Endothelial cell of umbilical vein (primary cell): ENCODE measurements around the gene COQ4. TPM values are rescaled to one million over a fixed set of nuclear protein-coding genes. Genes with fewer than 3 reads are reported as not detected.

Source experiments
- BruUV-seq: library from RNA; stranded (reverse); fragments of 400-500 nt; replicated peaks from 2 replicates; lab custom pipeline; 2021; lab: Mats Ljungman, UMichigan
- CTCF ChIA-PET: fragments of 300-600, 350-600 bp; sonication (Branson Sonifier 250); formaldehyde crosslinking; loops from one replicate; lab custom pipeline; 2021; ENCODE audit warnings: antibody characterized with exemption, inconsistent platforms; lab: Charles Lee
- POLR2A ChIA-PET: fragments of 300-600, 350-600 bp; sonication (Branson Sonifier 250); formaldehyde crosslinking; loops from one replicate; lab custom pipeline; 2021; ENCODE audit warnings: antibody characterized with exemption, inconsistent platforms; lab: Charles Lee
- DNase-seq: peaks from one replicate; pipeline ENCODE4 v3.0.0-alpha.2; 2011; ENCODE audit warnings: low read depth, low spot score
- FAIRE-seq: peaks from 2 replicates; lab custom pipeline; 2011; peaks lifted over from hg19 to GRCh38; lab: Jason Lieb, UNC
- H2AFZ ChIP-seq: 2 replicates; pipeline ENCODE4 v1.6.0; 2012; ENCODE audit warnings: low read depth, low read length, control low read depth, inconsistent platforms
- H3K27ac ChIP-seq: 2 replicates; pipeline ENCODE4 v1.5.1; 2011; ENCODE audit warnings: low read depth, mild to moderate bottlenecking, control low read depth, low read length, moderate library complexity; ENCODE audit not compliant: insufficient read depth
- H3K27me3 ChIP-seq, 2 experiments: 2 replicates each; pipeline versions ENCODE4 v1.6.0 to v1.6.1; 2011; ENCODE audit warnings: low read length in 2 of 2, mixed read lengths in 1 of 2; ENCODE audit not compliant: control insufficient read depth in 2 of 2, insufficient read depth in 2 of 2
- H3K36me3 ChIP-seq, 2 experiments: 2 replicates in 1 of 2; 3 replicates in 1 of 2; pipeline ENCODE4 v1.5.1; 2011; ENCODE audit warnings: low read length in 2 of 2, mild to moderate bottlenecking in 1 of 2, moderate library complexity in 1 of 2; ENCODE audit not compliant: control insufficient read depth in 2 of 2, insufficient read depth in 2 of 2; ENCODE audit errors: extremely low read depth in 1 of 2
- H3K4me1 ChIP-seq: 3 replicates; pipeline ENCODE4 v1.5.1; 2011; ENCODE audit warnings: mild to moderate bottlenecking, low read length; ENCODE audit not compliant: control insufficient read depth, insufficient read depth; ENCODE audit errors: extremely low read depth
- H3K4me2 ChIP-seq: 2 replicates; pipeline ENCODE4 v1.6.1; 2011; ENCODE audit warnings: low read length, control low read depth, mixed read lengths; ENCODE audit not compliant: insufficient read depth
- H3K4me3 ChIP-seq, 3 experiments: fragments of 200-600 bp in 1 of 3; sonication (generic), shearing (Covaris generic) in 1 of 3; replicated peaks in 1 of 3; 2 replicates each; pipeline ENCODE4 v1.5.1; 2011 to 2016; ENCODE audit warnings: control low read depth in 3 of 3, low read length in 3 of 3, mild to moderate bottlenecking in 2 of 3, inconsistent platforms in 1 of 3, low read depth in 1 of 3, moderate library complexity in 1 of 3; ENCODE audit not compliant: insufficient read depth in 1 of 3
- H3K79me2 ChIP-seq: 2 replicates; pipeline ENCODE4 v1.6.0; 2012; ENCODE audit warnings: low read length, inconsistent platforms; ENCODE audit not compliant: control insufficient read depth, insufficient read depth
- H3K9ac ChIP-seq: replicated peaks from 2 replicates; pipeline ENCODE3; 2011; ENCODE audit warnings: low read length, control low read depth; ENCODE audit not compliant: insufficient read depth; ENCODE audit errors: extremely low read depth
- H3K9me1 ChIP-seq: replicated peaks from 3 replicates; pipeline ENCODE4 v1.6.0; 2011; ENCODE audit warnings: mild to moderate bottlenecking, low read length; ENCODE audit not compliant: control insufficient read depth, insufficient read depth; ENCODE audit errors: extremely low read depth
- H3K9me3 ChIP-seq: replicated peaks from 2 replicates; pipeline ENCODE4 v1.5.1; 2012; ENCODE audit warnings: low read length, inconsistent platforms; ENCODE audit not compliant: control insufficient read depth, insufficient read depth
- H4K20me1 ChIP-seq: replicated peaks from 2 replicates; pipeline ENCODE3; 2011; ENCODE audit warnings: mild to moderate bottlenecking, low read length; ENCODE audit not compliant: control insufficient read depth, insufficient read depth; ENCODE audit errors: extremely low read depth
- CTCF ChIP-seq, 2 donors: IDR thresholded peaks; 1 replicate in 1 of 2; 2 replicates in 1 of 2; pipeline ENCODE4 v1.5.1; 2011; ENCODE audit warnings: low read length in 2 of 2, mild to moderate bottlenecking in 2 of 2, moderate library complexity in 2 of 2, control low read depth in 1 of 2, inconsistent platforms in 1 of 2, low read depth in 1 of 2; ENCODE audit not compliant: insufficient read depth in 1 of 2; ENCODE audit errors: extremely low read depth in 1 of 2
- EZH2 ChIP-seq: IDR thresholded peaks from 2 replicates; pipeline ENCODE4 v1.6.1; 2012; ENCODE audit warnings: borderline replicate concordance, low read depth, mild to moderate bottlenecking, moderate library complexity, low read length, inconsistent platforms; ENCODE audit not compliant: severe bottlenecking
- GATA2 ChIP-seq: IDR thresholded peaks from 2 replicates; pipeline ENCODE4 v1.7.0; 2011; ENCODE audit warnings: low read depth, mild to moderate bottlenecking, moderate library complexity, mixed read lengths, low read length; ENCODE audit not compliant: insufficient read length, insufficient read depth
- POLR2A ChIP-seq: IDR thresholded peaks from 2 replicates; pipeline ENCODE4 v1.6.1; 2012; ENCODE audit warnings: low read depth, mild to moderate bottlenecking, control low read depth, low read length
- POLR2AphosphoS5 ChIP-seq: IDR thresholded peaks from 2 replicates; pipeline ENCODE4 v1.6.1; 2012; ENCODE audit warnings: low read depth, mild to moderate bottlenecking, control low read depth, low read length, moderate library complexity; ENCODE audit not compliant: insufficient read depth
- dilution Hi-C: fragments of 300-500 bp; cut with MboI; formaldehyde crosslinking; loops from one replicate; pipeline ENCODE4 v1.15.0; 2019; ENCODE audit warnings: low sequenced_read_pairs; ENCODE audit not compliant: extremely low pct_ligation_motif_present
- intact Hi-C: fragments of 100-400 bp; cut with micrococcal nuclease; formaldehyde crosslinking; loops from one replicate; pipeline ENCODE4 v1.10.0; 2022
- polyA plus RNA-seq, 4 experiments: library from polyadenylated mRNA; depleted of rRNA in 3 of 4; stranded (reverse) in 3 of 4; unstranded in 1 of 4; fragments of >200 nt; gene quantifications; 2 replicates each; pipeline versions ENCODE4 v1.2.1 to v1.2.3, GENCODE V29; 2011 to 2012; ENCODE audit warnings: missing spikeins in 1 of 4
- total RNA-seq: library from RNA; stranded (reverse); gene quantifications from 2 replicates; pipeline ENCODE4 v1.2.3, GENCODE V29; 2021
- TF ChIP-seq, protein P1 (sequence below): IDR thresholded peaks from 2 replicates; pipeline ENCODE4 v1.6.1; 2011; ENCODE audit not compliant: insufficient read depth, insufficient read length

COQ4 gene
- total and polyA plus RNA-seq, 2 donors (not counting 3 experiments of a cell fraction or from before 2014, with no cell fraction given), result 44.4 to 78.1 TPM

DNA sequence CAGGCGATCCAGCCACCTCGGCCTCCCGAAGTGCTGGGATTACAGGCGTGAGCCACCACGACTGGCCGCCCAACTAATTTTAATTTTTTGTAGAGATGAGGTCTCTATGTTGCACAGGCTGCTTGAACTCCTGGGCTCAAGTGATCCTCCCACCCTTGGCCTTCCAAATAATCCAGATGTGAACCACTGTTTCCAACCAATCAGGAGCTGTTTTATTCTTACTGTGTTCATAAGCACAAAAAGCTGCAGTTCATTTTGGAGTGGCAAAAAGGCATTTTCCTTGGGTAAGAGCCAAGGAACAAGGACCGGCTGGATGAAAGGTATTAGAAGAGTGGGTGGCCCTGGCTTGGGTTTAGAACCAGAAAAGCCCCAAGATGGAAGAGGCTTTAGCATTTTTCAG, 12.5 kb downstream of the COQ4 start:
- Histone ChIP-seq H2AFZ (no peak overlapping the region), H3K9me3 (no peaks in the 10 kb centered on the region), H3K9me1 (no peaks in the 10 kb centered on the region), H3K4me1 (no peaks in the 10 kb centered on the region), H3K4me2 (no peak overlapping the region), H3K27ac (no peak overlapping the region), H3K4me3 (no peak overlapping the region), H3K79me2 (no peaks in the 10 kb centered on the region), H3K9ac (no peak overlapping the region), H3K36me3 (peaks cover 0 to 8% of the 10 kb centered on the region in 2 experiments), H4K20me1 (no peaks in the 10 kb centered on the region), H3K27me3 (no peaks in the 10 kb centered on the region)
- dilution Hi-C loops (no loop called here), intact Hi-C loops (no loop called here)
- DNase-seq (no peak), FAIRE-seq (no peak)
- ChIA-PET POLR2A (no interaction called here), CTCF (interaction anchor here (2.8 kb wide), 1 partner anchor 40 kb away, joined by 11 read pairs; no protein-coding TSS in a partner anchor)
- no TSS peak for BruUV-seq
- TF ChIP-seq EZH2, result no peak
- TF ChIP-seq, protein P1, sequence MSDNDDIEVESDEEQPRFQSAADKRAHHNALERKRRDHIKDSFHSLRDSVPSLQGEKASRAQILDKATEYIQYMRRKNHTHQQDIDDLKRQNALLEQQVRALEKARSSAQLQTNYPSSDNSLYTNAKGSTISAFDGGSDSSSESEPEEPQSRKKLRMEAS, result no peak
- no peak for TF ChIP-seq CTCF (IDR thresholded peaks at IDR 0.05; ENCODE audit: extremely low read depth in 1 of 2, insufficient read depth in 1 of 2, low read depth in 1 of 2, low read length in 2 of 2)
- TF ChIP-seq POLR2A, result no peak
- no peak for TF ChIP-seq GATA2
- no peak for TF ChIP-seq POLR2AphosphoS5
